GM12873 (cell line): ENCODE data around the gene TIGD7.

Experiments used
- TF ChIP-seq, protein P1 (sequence below): IDR thresholded peaks from 2 replicates; pipeline ENCODE4 v1.5.1; 2012; ENCODE audit warnings: low read depth, mild to moderate bottlenecking, moderate library complexity, low read length, control low read depth; ENCODE audit not compliant: insufficient read depth; ENCODE audit errors: missing control alignments

Gene TIGD7

DNA sequence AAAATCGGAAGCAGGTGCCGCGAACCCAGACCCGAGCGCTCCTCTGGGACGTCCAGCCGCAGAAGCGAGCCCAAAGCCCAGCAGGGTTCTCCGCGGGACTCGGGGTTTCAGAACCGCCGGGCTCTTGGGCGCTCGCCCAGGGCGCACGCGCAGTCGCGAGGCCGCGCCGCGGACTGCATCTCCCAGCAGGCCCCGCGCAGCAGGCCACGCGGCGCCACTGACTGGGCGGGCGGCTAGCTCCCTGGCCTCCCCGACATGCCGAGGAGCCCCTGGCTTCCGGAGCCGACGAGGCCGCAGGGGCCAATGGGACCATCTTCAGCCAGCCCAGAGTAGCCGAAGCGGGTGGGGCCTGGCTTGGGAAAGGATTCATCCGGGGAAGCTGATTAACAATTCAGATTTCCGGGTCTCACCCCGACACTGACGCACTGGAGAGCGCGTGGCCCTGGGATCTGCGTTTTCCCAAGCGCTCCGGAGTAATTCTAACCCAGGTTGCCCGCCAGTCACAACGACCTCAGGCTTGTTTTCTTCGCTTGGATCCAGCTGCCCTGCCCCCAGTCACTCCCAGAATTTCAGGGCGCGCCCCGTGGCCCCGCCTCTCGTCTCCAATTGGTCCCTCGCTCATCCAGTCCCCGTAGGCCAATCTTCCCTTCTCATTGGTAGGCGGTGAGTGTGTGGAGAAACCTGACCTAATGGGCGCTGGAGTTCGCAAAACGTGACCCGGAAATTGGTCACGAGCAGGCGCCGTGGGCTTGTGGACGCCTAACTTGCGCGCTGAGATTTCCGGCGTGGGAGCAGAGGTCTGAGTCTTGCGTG is 22.3 kb downstream of the TIGD7 start, which contains the start of gene ZNF263:
Gene ZNF263, plus strand, starts transcription at position 762 of the 813 bp plus-strand sequence. CDS start 328 bp downstream, outside the sequence.
- TF ChIP-seq, protein P1, sequence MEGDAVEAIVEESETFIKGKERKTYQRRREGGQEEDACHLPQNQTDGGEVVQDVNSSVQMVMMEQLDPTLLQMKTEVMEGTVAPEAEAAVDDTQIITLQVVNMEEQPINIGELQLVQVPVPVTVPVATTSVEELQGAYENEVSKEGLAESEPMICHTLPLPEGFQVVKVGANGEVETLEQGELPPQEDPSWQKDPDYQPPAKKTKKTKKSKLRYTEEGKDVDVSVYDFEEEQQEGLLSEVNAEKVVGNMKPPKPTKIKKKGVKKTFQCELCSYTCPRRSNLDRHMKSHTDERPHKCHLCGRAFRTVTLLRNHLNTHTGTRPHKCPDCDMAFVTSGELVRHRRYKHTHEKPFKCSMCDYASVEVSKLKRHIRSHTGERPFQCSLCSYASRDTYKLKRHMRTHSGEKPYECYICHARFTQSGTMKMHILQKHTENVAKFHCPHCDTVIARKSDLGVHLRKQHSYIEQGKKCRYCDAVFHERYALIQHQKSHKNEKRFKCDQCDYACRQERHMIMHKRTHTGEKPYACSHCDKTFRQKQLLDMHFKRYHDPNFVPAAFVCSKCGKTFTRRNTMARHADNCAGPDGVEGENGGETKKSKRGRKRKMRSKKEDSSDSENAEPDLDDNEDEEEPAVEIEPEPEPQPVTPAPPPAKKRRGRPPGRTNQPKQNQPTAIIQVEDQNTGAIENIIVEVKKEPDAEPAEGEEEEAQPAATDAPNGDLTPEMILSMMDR = no peak

DNA sequence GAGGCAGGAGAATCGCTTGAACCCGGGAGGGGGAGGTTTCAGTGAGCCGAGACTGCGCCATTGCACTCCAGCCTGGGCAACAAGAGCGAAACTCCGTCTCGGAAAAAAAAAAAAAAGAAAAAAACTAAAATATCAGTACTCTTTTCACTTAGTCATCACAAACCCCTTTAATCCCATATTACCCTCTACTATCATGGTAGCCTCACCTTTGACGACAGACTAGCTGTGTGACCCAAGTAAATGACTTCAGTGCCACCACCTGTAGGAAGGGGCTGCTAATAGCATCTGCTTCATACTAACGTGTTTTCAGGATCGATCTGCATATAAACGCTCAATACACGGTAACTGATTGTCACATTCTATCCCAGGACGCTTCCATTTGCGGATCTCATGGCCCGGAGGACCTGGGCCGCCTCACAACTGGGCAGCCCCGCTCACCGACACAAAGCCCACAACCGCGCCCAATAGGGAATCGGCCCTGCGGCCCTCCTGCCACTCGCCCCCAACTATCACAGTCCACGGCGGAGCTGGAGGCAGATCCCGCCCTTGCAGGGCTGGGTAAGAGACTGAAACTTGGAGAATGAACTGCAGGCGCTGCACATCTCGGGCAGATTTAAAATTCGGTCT is 23.0 kb downstream of the TIGD7 start:
- TF ChIP-seq, protein P1 = no peak

DNA sequence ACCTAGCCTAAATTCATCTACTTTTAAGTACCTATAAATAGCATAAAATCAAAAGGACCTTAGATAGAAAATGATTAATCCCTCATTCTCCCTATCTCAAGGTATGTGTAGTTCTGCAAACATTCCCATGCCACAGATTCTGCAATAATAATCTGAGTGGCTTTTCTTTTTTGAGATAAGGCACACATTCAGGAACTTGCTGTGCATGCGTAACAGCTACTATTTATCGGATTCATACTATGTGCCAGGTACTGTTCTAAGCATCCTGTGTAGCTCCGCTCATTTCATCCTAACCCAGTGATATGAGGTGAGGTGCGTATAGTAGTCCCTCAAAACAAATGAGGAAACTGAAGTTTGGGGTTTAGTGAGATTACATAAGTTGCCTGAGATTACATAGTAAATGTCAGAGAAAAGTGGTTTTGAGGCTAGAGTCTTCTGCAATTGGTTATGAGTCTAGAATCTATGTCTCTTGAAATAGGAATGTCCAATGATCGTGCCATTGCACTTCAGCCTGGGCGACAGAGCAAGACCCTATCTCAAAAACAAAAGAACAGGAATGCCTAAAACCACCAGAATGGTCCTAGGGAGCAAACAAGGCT is 23.9 kb downstream of the TIGD7 start:
- TF ChIP-seq, protein P1 = no peak

DNA sequence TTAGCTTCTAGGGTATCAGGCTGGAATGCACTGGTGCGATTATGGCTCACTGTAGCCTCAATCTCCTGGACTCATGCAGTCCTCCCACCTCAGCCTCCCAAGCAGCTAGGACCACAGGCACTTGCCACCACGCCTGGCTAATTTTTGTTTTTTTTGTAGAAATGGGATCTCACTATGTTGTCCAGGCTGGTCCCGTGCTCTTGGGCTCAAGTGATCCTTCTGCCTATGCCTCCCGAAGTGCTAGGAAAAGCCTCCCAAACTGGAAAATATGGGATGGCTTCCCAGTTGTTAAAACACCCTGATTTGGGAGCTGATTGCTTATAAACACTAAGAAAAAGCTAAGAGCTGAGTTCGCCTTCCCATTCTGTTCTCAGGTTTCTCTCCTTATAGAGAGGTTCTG is 28.6 kb downstream of the TIGD7 start:
- TF ChIP-seq, protein P1 = no peak

DNA sequence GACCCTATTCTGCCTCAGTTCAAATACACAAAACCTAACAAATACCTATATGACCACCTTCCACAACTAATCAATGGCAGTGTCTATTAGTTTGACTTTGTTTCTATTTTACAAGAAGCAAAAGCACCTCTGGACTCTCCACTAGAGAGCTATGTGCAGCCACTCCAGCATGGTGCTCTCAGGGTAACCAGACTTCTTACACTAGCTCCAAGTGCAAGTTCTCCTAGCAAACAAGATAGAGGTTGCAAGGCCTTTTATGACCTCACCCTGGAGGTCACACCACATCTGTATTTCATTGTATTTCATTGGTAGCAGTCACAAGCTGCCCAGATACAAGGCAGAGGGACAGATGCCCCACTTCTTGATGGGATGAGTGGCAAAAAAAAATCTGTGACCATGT is 30.3 kb downstream of the TIGD7 start:
- TF ChIP-seq, protein P1 = no peak

DNA sequence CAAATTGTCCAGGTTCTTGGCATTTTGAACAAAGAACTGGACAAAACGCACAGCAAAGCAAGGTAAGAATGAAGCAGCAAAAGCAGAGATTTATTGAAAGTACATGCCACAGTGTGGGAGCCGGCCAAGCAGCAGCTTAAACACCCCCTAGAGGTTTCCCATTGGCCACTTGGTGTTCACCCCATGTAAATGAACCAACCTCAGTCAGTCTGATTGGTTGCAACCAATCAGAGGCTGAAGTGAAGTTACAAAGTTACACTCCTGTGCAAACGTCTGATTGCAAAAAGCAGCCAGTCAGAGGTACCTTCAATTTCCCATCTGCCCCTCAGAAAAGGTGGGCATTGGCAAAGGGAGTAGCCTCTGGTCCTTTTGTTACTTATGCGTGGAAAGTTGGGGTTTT is 30.7 kb downstream of the TIGD7 start:
- TF ChIP-seq, protein P1 = no peak

DNA sequence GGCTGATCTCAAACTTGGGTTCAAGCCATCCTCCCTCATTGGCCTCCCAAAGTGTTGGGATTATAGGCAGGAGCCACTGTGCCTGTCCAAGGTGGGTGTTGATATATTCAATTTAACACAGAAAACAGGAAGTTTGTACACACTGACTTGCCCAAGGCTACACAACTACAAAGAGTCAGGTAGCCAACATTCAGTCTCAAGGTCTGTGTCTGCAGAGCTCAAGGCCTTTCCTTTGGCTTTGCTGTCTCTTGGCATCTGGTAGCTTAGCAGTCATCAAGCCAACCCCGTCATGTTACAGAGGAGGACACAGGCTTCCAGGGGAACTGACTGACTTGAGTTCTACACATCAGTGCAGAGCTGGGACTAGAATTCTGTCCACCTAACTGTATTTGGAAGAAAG is 36.9 kb downstream of the TIGD7 start:
- TF ChIP-seq, protein P1 = no peak
